Coronary artery (tissue), 2 donors: ENCODE data around the gene KCNAB1.
A peak's percentile ranks its signal among the peaks of the same experiment; 100 is the strongest.

Experiments
- DNase-seq: peaks from one replicate; pipeline ENCODE4 v3.0.0-alpha.2; 2017; ENCODE audit warnings: low spot score
- H3K27ac ChIP-seq, 2 donors: fragments of 200-600 bp; sonication (generic); one replicate each; pipeline ENCODE4 v1.5.1; 2016 to 2019
- H3K4me3 ChIP-seq: fragments of 200-600 bp; sonication (generic); 2 replicates; pipeline ENCODE4 v1.5.1; 2016; ENCODE audit warnings: mild to moderate bottlenecking, moderate library complexity
- CTCF ChIP-seq: fragments of 200-600 bp; sonication (generic); IDR thresholded peaks from one replicate; pipeline ENCODE4 v1.5.1; 2019; ENCODE audit warnings: antibody characterized with exemption

KCNAB1 gene

GRCh38 chr3:156201411-156202405, 81.3 kb downstream of the KCNAB1 start:
- Histone ChIP-seq H3K27ac (no peak overlapping the region), H3K4me3 (no peak overlapping the region)
- no peak for DNase-seq
- no peak for TF ChIP-seq CTCF

GRCh38 chr3:156206157-156206556, 85.8 kb downstream of the KCNAB1 start:
- no peak for DNase-seq
- no peak for TF ChIP-seq CTCF
- H3K27ac ChIP-seq = no peak overlapping the region
- H3K4me3 ChIP-seq = no peak overlapping the region

GRCh38 chr3:156207802-156208685, 87.7 kb downstream of the KCNAB1 start:
- H3K27ac ChIP-seq = peak overlapping the region; percentile 8 to 25
- DNase-seq = no peak
- no peak for TF ChIP-seq CTCF
- H3K4me3 ChIP-seq = peak overlapping the region; percentile 5

GRCh38 chr3:156209631-156210335, 89.4 kb downstream of the KCNAB1 start:
- H3K27ac ChIP-seq = no peak overlapping the region
- TF ChIP-seq CTCF = no peak
- no peak overlapping the region for H3K4me3 ChIP-seq
- no peak for DNase-seq

- TF ChIP-seq CTCF = no peak
- DNase-seq = no peak
- H3K27ac ChIP-seq = no peak overlapping the region
- no peak overlapping the region for H3K4me3 ChIP-seq
These were observed 91.2 kb downstream of the KCNAB1 start for GRCh38 chr3:156211583-156211982.

- TF ChIP-seq CTCF = no peak
- DNase-seq = no peak
- Histone ChIP-seq H3K4me3 (no peak overlapping the region), H3K27ac (no peak overlapping the region)
These were observed 94.3 kb downstream of the KCNAB1 start for GRCh38 chr3:156214676-156215075.
